Naive thymus-derived CD4-positive, alpha-beta T cell (primary cell): ENCODE data around the gene XYLB. TPM values are rescaled to one million over a fixed set of nuclear protein-coding genes. Genes with fewer than 3 reads are reported as not detected.
"Not testable (repeated sequence)": the region's sequence is repeated elsewhere in the genome, so short reads cannot be mapped to it uniquely, and the experiment has no call there.

Experiments
- ATAC-seq: fragments of 150-1000 bp; cut with Tn5 transposase; 2 replicates; pipeline ENCODE4 v1.10.0; 2021; ENCODE audit warnings: mild to moderate bottlenecking, moderate library complexity
- CTCF ChIA-PET: fragments of 350-600 bp; sonication (Branson Sonifier 250); formaldehyde crosslinking; loops from one replicate; lab custom pipeline; 2021; ENCODE audit warnings: antibody characterized with exemption; lab: Charles Lee
- POLR2A ChIA-PET: fragments of 350-600 bp; sonication (Branson Sonifier 250); formaldehyde crosslinking; loops from one replicate; lab custom pipeline; 2021; ENCODE audit warnings: antibody characterized with exemption, inconsistent platforms; lab: Charles Lee
- DNase-seq, 9 donors: peaks; one replicate each; pipeline versions ENCODE4 v3.0.0 to v3.0.0-alpha.2; 2020 to 2022; ENCODE audit warnings: mixed read lengths in 1 of 9
- H3K27ac ChIP-seq: one replicate; pipeline ENCODE4 v1.7.0; 2013; ENCODE audit warnings: mild to moderate bottlenecking, low read depth, low read length, moderate library complexity
- H3K27me3 ChIP-seq, 2 donors: one replicate each; pipeline ENCODE4 v1.7.0; 2013; ENCODE audit warnings: low read length in 2 of 2, mild to moderate bottlenecking in 2 of 2, moderate library complexity in 2 of 2; ENCODE audit not compliant: control insufficient read depth in 2 of 2, insufficient read depth in 2 of 2
- H3K36me3 ChIP-seq, 3 experiments: 1 replicate in 2 of 3; 2 replicates in 1 of 3; pipeline ENCODE4 v1.7.0; 2013; ENCODE audit warnings: low read length in 3 of 3, mild to moderate bottlenecking in 3 of 3, moderate library complexity in 1 of 3; ENCODE audit not compliant: insufficient read depth in 3 of 3, control insufficient read depth in 2 of 3
- H3K4me1 ChIP-seq, 2 donors: one replicate each; pipeline ENCODE4 v1.7.0; 2013; ENCODE audit warnings: low read length in 2 of 2, mild to moderate bottlenecking in 2 of 2, moderate library complexity in 1 of 2; ENCODE audit not compliant: control insufficient read depth in 2 of 2, insufficient read depth in 2 of 2
- H3K4me3 ChIP-seq: 2 replicates; pipeline ENCODE4 v1.7.0; 2013; ENCODE audit warnings: mild to moderate bottlenecking, low read length
- H3K9me3 ChIP-seq, 3 experiments: 1 replicate in 2 of 3; 2 replicates in 1 of 3; pipeline ENCODE4 v1.7.0; 2013; ENCODE audit warnings: low read length in 3 of 3; ENCODE audit not compliant: control insufficient read depth in 2 of 3
- H3K27ac Mint-ChIP-seq, 9 donors: one replicate each; pipeline ENCODE4 v1.8.0; 2020 to 2022; ENCODE audit warnings: mixed read lengths in 9 of 9, mild to moderate bottlenecking in 8 of 9, moderate library complexity in 5 of 9, inconsistent platforms in 2 of 9
- H3K27me3 Mint-ChIP-seq, 5 donors: one replicate each; pipeline ENCODE4 v1.8.0; 2021 to 2022; ENCODE audit warnings: mixed read lengths in 5 of 5, mild to moderate bottlenecking in 1 of 5
- H3K36me3 Mint-ChIP-seq, 5 donors: one replicate each; pipeline ENCODE4 v1.8.0; 2020 to 2022; ENCODE audit warnings: mixed read lengths in 5 of 5, mild to moderate bottlenecking in 3 of 5, inconsistent platforms in 1 of 5
- H3K4me1 Mint-ChIP-seq, 7 donors: one replicate each; pipeline ENCODE4 v1.8.0; 2020 to 2022; ENCODE audit warnings: mixed read lengths in 7 of 7, mild to moderate bottlenecking in 3 of 7, inconsistent platforms in 1 of 7
- H3K4me3 Mint-ChIP-seq, 10 donors: one replicate each; pipeline ENCODE4 v1.8.0; 2020 to 2022; ENCODE audit warnings: mild to moderate bottlenecking in 10 of 10, mixed read lengths in 10 of 10, moderate library complexity in 6 of 10, inconsistent platforms in 2 of 10
- H3K9me3 Mint-ChIP-seq, 11 donors: one replicate each; pipeline ENCODE4 v1.8.0; 2020 to 2022; ENCODE audit warnings: mixed read lengths in 11 of 11, mild to moderate bottlenecking in 4 of 11, inconsistent platforms in 1 of 11, moderate library complexity in 1 of 11
- intact Hi-C, 2 donors: fragments of 100-400 bp; cut with micrococcal nuclease; formaldehyde crosslinking; loops; one replicate each; pipeline ENCODE4 v1.15.1; 2023
- polyA plus RNA-seq, 2 donors: library from polyadenylated mRNA; unstranded; fragments of 300-500 nt; fragmentation: Illumina TruSeq; gene quantifications; one replicate each; pipeline ENCODE4 v1.2.3, GENCODE V29; 2021
- total RNA-seq, 6 experiments: library from RNA in 5 of 6; stranded (reverse) in 5 of 6; gene quantifications; 1 replicate in 5 of 6; 2 replicates in 1 of 6; pipeline ENCODE4 v1.2.3 and lab custom pipeline; 2021 to 2026

XYLB gene
- total and polyA plus RNA-seq, 7 experiments from 2014 or later = 0.37 to 6.7 (median 2.0) TPM

DNA sequence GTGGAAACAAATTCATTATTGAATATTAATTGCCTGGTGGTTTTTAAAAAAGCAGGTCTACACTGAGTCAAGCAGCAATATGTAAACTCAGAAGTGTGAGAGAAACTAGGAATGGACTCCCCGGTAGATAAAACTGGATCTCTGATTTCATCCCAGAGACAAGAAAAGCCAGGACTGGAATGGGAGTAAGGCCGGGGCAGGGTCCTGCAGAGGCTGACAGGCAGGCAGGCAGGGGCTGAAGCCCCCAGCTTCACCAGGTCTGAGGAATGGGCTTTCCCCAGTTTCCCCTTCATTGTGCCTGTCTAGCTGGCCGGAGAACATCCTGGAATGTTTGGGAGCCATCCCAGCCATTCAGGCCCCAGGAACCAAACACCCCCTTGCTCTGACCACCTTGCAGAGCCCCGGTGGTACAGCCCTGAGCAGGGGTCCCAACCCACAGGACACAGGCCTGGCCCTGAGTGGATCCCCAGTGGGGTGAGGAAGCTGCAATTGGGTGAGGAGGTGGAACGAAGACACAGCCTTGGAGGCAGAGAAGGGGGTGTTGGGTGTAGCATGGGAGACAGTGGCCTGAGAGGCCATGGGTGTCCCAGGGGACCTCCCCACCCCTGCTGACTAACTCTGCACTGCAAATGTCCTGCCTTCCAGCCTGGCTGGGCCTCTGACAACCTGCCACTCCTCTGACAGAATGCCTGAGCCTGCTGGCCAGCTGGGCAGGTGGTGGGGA is 31.7 kb upstream of the XYLB start:
- intact Hi-C loops = no loop called here
- POLR2A ChIA-PET = no interaction called here
- no peaks in the 10 kb centered on the region for H3K9me3 Mint-ChIP-seq
- Histone ChIP-seq H3K4me3 (no peak overlapping the region), H3K9me3 (no peaks in the 10 kb centered on the region), H3K4me1 (no peaks in the 10 kb centered on the region), H3K27me3 (no peaks in the 10 kb centered on the region), H3K36me3 (no peaks in the 10 kb centered on the region), H3K27ac (no peak overlapping the region)
- CTCF ChIA-PET = no interaction called here
- peaks cover 0 to 2% (median 0%) of the 10 kb centered on the region in 7 donors for H3K4me1 Mint-ChIP-seq
- H3K36me3 Mint-ChIP-seq = no peaks in the 10 kb centered on the region
- H3K4me3 Mint-ChIP-seq = no peak overlapping the region
- DNase-seq (no peak), ATAC-seq (no peak)
- H3K27ac Mint-ChIP-seq = no peak overlapping the region
- H3K27me3 Mint-ChIP-seq = peaks cover 0 to 7% (median 0%) of the 10 kb centered on the region in 5 donors

DNA sequence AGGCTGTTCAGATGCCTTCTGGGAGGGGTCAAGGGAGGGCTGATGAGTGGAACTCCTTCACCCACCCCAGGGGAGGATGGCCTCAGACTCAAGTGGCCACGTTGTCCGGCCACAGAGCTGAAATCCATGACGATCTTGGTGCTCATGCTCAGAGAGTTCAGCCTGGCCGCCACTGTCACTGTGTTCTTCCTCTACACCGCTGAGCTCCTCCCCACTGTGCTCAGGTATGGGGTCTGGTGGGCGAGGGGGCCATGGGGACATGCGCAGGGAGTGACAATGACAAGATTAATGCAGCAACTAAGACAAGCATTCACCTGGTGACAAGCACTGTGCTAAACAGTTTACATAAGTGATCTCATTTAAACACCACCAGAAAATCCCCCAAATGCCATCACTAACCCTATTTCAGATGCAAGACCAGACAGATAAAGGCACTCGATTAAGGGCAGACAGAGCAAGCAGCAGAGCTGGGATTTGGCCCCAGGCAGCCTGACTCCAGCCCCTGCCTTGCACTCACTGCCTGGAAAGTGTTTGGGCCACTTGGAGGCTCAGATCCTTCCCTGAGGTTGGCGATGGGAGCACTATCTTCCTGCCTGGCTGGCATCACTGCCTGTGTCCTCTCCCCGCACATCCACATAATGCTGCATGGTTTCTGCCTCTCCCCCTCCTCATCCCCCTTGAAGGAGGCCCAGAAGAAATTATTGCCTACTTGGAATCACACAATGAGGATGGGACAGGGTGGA is 30.9 kb upstream of the XYLB start:
- no peaks in the 10 kb centered on the region for H3K9me3 ChIP-seq
- no peaks in the 10 kb centered on the region for H3K27me3 ChIP-seq
- ChIA-PET CTCF (no interaction called here), POLR2A (no interaction called here)
- H3K4me1 ChIP-seq = no peaks in the 10 kb centered on the region
- H3K9me3 Mint-ChIP-seq = peaks cover 0 to 3% (median 0%) of the 10 kb centered on the region in 11 donors
- no peak for DNase-seq
- H3K36me3 Mint-ChIP-seq = no peaks in the 10 kb centered on the region
- H3K27ac ChIP-seq = no peak overlapping the region
- H3K4me1 Mint-ChIP-seq = peaks cover 0 to 2% (median 0%) of the 10 kb centered on the region in 7 donors
- no peak overlapping the region for H3K4me3 ChIP-seq
- no peak overlapping the region for H3K4me3 Mint-ChIP-seq
- no peak for ATAC-seq
- H3K27me3 Mint-ChIP-seq = peaks cover 0 to 4% (median 0%) of the 10 kb centered on the region in 5 donors
- intact Hi-C loops = no loop called here
- H3K36me3 ChIP-seq = no peaks in the 10 kb centered on the region
- no peak overlapping the region for H3K27ac Mint-ChIP-seq

DNA sequence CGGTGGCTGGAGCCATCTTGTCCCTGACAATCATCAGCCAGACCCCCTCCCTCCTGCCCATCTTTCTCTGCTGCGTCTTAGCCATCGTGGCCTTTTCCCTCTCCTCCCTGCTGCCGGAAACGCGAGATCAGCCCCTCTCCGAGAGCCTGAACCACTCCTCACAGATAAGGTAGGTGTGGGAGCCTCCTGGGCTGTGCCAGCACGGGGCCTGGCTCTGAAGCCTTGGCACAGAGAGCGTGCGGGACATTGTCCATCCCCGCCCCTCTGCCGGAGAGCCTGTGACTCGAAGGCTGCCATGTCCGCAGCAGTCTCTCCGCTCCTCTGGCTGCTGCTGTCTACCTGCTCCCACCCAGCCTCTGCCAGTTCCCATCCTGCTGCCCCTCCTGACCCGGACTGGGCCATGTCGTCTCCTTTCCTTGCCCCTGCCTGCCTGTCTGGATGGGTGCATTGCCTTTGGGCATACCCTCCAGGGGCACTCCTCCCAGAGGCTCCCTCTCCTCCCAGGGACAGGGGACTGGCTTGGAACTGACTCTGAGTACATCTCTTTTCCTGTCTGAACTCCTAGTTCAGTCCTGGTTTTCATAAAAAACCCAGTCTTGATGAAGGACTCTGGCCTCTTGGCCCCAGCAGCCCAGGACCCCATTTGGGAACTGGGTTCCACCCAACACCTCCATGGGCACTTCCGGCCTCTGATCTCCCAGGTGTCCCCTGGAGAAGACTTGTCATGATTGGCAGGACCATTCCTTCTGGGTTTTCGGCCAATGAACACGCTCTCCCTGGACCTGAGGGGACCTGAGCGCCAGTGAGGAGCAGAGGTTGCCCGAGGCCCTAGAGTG is 30.0 kb upstream of the XYLB start:
- Mint-ChIP-seq H3K27me3 (peaks cover 0 to 4% (median 0%) of the 10 kb centered on the region in 5 donors), H3K4me1 (peaks cover 0 to 2% (median 0%) of the 10 kb centered on the region in 7 donors), H3K9me3 (peaks cover 0 to 7% (median 0%) of the 10 kb centered on the region in 11 donors), H3K36me3 (no peaks in the 10 kb centered on the region), H3K4me3 (no peak overlapping the region), H3K27ac (no peak overlapping the region)
- no peaks in the 10 kb centered on the region for H3K4me1 ChIP-seq
- no peak overlapping the region for H3K4me3 ChIP-seq
- ChIA-PET POLR2A (no interaction called here), CTCF (no interaction called here)
- intact Hi-C loops = no loop called here
- H3K27ac ChIP-seq = no peak overlapping the region
- no peaks in the 10 kb centered on the region for H3K27me3 ChIP-seq
- no peaks in the 10 kb centered on the region for H3K9me3 ChIP-seq
- ATAC-seq = no peak
- no peak for DNase-seq
- H3K36me3 ChIP-seq = no peaks in the 10 kb centered on the region

DNA sequence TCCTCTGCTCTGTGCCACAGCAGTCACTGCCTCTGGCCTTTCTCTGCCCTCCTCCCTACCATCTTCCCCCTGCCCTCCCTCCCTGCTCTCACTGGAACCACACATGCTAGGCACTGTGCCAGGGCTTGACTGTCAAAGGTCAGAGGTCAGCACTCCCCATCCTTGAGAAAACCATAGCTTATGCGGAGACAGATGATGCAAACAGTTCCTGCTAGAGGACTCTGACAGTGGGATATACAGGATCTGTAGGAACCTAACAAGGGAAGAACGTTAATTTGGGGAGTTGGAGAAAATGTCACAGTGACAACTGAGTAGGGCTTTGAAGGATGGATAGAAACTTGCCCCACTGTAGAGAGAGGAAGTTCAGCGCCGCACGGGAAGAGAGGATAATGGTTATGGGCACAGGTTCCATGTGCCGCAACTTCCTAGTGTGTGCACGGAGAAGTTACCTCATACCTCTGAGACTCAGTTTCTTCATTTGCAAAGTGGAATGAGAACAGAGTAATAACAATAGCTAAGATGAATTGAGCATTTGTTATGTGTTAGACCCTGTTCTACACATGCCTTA is 29.3 kb upstream of the XYLB start:
- Histone ChIP-seq H3K4me1 (no peaks in the 10 kb centered on the region), H3K27ac (no peak overlapping the region), H3K36me3 (no peaks in the 10 kb centered on the region), H3K9me3 (no peaks in the 10 kb centered on the region), H3K27me3 (no peaks in the 10 kb centered on the region), H3K4me3 (no peak overlapping the region)
- intact Hi-C loops = no loop called here
- Mint-ChIP-seq H3K9me3 (peaks cover 0 to 7% (median 2%) of the 10 kb centered on the region in 11 donors), H3K27ac (no peak overlapping the region), H3K4me3 (no peak overlapping the region), H3K27me3 (peaks cover 0 to 4% (median 0%) of the 10 kb centered on the region in 5 donors), H3K4me1 (peaks cover 0 to 2% (median 0%) of the 10 kb centered on the region in 7 donors), H3K36me3 (no peaks in the 10 kb centered on the region)
- CTCF ChIA-PET = no interaction called here
- POLR2A ChIA-PET = no interaction called here
- DNase-seq = no peak
- peak; percentile 18 for ATAC-seq

DNA sequence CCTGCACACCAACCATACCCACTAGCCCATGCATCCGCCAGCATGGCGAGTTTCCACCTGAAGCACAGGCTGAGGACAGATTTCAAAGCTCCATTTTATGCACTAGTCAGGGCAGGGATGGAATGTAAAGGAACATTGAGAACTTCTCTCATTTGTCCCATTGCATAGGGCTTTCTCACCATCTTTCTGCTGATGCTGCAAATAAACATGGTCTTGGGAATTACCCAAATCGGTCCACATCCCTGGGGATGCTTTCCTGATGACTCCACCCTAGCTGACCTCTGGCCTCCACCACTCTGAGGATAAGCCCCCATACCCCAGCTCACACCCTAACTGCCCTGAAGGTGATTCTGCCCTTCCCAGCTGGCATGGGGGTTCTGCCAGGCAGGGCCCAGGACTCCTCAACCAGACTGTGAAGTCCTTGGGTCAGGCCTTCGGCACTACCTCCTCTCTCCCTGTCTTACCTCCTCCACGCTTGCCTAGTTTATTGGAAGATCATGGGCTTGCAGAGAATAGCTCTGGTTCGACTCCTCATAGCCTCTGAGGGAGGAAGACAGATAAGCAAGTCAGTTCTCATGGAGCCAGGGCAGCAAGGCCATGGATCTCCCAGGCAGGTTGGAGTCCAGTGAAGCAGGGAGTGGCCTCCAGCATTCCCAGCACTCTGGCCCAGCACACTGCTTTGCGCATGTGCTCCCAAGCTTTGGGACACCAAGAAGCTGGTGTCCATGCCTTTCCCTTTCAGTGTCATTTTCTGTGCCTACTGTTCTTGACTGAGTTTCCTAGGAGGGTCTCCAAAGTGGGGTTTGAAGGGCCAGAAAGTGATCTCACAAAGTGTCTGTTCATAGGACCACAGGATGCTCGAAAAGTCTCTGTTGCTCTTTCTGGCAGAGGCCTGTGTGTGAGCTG is 27.6 kb upstream of the XYLB start:
- Histone ChIP-seq H3K27ac (no peak overlapping the region), H3K27me3 (no peaks in the 10 kb centered on the region), H3K4me1 (no peaks in the 10 kb centered on the region), H3K36me3 (no peaks in the 10 kb centered on the region), H3K9me3 (no peaks in the 10 kb centered on the region), H3K4me3 (no peak overlapping the region)
- H3K27me3 Mint-ChIP-seq = peaks cover 0 to 5% (median 0%) of the 10 kb centered on the region in 5 donors
- H3K9me3 Mint-ChIP-seq = peaks cover 0 to 11% (median 4%) of the 10 kb centered on the region in 11 donors
- ATAC-seq = no peak
- no peak for DNase-seq
- intact Hi-C loops = no loop called here
- H3K27ac Mint-ChIP-seq = no peak overlapping the region
- ChIA-PET POLR2A (no interaction called here), CTCF (no interaction called here)
- peaks cover 0 to 2% (median 0%) of the 10 kb centered on the region in 7 donors for H3K4me1 Mint-ChIP-seq
- H3K36me3 Mint-ChIP-seq = no peaks in the 10 kb centered on the region
- no peak overlapping the region for H3K4me3 Mint-ChIP-seq

GRCh38 chr3:38320638-38321037 is 25.9 kb upstream of the XYLB start:
- H3K4me1 ChIP-seq, H3K4me1 Mint-ChIP-seq, H3K27me3 ChIP-seq, H3K4me3 ChIP-seq, H3K27ac ChIP-seq, H3K4me3 Mint-ChIP-seq, CTCF ChIA-PET, POLR2A ChIA-PET, H3K36me3 ChIP-seq, DNase-seq, ATAC-seq, H3K36me3 Mint-ChIP-seq, intact Hi-C loops, H3K9me3 ChIP-seq, H3K27ac Mint-ChIP-seq: not testable (repeated sequence)
- peaks cover 0 to 11% (median 4%) of the 10 kb centered on the region in 11 donors for H3K9me3 Mint-ChIP-seq
- H3K27me3 Mint-ChIP-seq = peaks cover 0 to 10% (median 3%) of the 10 kb centered on the region in 5 donors
